LHCN-M2 (cell line): Measurements from ENCODE around the gene MGARP. TPM values are rescaled to one million over a fixed set of nuclear protein-coding genes. Genes with fewer than 3 reads are reported as not detected.
A peak's percentile ranks its signal among the peaks of the same experiment; 100 is the strongest.

Source experiments
- DNase-seq: peaks from one replicate; pipeline ENCODE4 v3.0.0-alpha.2; 2012; ENCODE audit warnings: low read depth
- total RNA-seq: library from RNA; depleted of rRNA; stranded (reverse); fragments of >200 nt; gene quantifications from 2 replicates; pipeline ENCODE4 v1.2.3, GENCODE V29; 2014; rRNA removed

The MGARP gene
- total RNA-seq, 1 experiment from 2014 or later = 1.8 TPM

- DNase-seq = peak; percentile 98
Observed at GRCh38 chr4:139243448-139244365, 36.3 kb downstream of the MGARP start.

DNA sequence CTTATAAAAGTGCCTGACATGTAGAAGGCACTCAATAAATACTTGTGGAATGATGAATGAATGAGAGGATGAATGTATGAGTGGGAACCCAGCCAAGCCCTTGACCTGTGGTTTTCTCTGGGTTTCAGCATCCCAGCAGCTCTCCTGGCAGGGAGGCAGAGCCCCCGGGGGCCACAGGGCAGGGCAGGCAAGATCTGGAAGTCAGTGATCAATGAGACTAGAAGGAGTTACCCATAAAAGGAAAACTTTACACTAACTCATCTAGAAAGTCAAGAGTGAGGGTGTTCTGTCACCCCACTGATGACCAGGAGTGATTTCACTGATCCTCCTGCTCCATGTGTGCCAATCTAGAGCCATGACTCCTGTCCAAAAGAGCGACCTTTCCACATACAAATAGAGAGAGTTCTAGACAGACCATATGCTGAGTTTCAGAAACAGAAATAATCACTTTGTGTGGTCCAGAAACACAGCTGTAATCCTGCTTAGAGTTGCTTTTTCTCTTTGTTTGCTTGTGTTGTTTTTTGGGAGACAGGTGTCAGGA is 37.4 kb downstream of the MGARP start:
- peak; percentile 82 for DNase-seq

DNA sequence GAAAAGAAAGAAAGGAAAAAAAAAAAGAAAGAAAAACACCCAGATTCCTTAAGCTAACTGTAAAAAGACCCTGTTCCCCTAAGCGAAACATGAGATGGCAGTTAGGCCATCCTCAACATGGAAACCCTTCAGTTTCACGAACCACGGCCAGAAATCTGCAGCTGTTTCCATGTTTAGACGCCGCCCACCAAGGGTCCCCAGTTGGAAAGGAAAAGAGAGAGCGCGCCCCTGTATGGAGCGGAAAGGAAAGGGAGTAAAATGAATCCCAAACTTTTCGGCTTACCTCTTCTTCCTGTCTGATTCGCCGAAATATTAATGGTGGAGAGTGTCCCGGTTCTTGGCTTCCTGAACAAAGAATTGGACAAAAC is 38.3 kb downstream of the MGARP start:
- DNase-seq = no peak

GRCh38 chr4:139241086-139241783 is 38.8 kb downstream of the MGARP start:
- DNase-seq = no peak

DNA sequence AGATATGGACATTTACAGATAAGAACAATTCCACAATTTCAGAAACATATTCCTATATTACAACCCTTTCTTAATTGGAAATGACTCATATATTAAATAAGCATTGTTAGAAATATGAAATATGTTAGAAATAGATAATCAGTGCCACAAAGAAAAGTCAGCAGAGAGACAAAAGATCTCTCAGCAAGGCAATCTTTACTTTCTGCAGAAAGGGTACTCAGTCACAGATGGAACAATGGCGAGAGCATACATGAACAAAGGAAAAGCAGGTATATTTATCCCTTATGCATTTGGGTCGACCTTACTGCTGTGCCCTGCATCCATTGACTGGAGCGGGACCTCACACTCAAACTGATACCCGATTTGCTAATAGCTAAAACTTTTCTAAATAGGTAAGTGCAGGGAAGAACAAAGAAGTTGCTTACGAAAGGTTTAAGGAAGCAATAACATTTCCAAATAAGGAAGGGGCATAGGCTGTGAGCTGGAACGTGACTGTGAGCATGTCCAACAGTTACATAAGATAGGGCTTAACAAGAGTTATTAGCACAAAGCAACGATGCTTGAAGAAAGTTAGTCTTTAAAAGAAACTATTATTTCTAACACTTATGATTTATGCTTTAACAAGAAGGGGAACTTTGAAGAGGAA is 40.8 kb downstream of the MGARP start:
- DNase-seq = no peak

GRCh38 chr4:139234253-139234652 is 45.8 kb downstream of the MGARP start:
- DNase-seq = peak; percentile 36

DNA sequence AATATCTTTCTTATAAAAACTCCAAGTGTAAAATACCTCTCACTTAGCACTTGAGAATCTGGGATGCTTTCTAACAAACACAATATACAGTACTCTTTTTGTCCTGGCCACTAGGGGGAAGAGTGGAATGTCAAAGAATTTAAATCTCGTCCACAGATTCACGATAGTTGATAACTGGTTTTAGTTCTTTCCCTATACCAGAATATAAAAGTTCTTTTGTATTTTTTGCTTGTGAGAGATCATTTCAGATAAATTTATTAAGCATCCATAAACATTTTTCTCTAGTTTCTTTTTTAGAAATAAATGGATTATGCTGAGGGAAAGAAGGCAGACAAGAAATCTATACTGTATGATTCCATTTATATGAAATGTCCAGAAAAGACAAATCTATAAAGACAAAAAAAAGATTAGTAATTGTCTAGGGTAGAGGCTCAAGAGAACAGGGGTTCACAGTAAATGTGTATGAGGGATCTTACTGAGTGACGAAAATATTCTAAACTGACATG is 50.4 kb downstream of the MGARP start:
- DNase-seq = peak; percentile 60

- DNase-seq = no peak
Observed at GRCh38 chr4:139227729-139228404, 52.2 kb downstream of the MGARP start.

DNA sequence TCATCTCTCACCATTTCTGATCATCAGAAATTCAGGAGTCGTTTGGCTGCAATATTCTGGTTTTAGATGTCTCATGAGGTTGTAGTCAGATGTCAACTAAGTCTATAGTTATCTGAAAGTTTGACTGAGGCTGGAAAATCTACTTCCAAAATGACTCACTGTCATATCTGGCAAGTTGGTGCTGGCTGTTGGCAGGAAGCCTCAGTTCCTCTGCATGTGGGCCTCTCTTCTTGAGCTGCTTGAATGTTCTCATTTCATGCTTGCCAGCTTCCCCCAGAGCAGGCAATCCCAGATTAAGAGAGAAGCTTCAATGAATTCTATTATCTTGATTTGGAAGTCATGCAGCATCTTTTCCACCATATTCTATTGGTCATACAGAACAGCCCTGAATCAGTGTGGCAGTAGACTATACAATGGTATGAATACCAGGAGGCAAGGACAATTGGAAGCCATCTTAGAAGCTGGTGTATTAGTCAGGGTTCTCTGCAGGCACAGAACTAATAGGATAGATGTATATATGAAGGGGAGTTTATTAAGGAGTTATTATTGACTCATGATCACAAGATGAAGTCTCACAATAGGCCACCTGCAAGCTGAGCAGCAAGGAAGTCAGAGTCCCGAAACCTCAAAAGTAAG is 56.2 kb downstream of the MGARP start:
- DNase-seq = peak; percentile 28

- no peak for DNase-seq
Observed at GRCh38 chr4:139222215-139222614, 57.8 kb downstream of the MGARP start.

DNA sequence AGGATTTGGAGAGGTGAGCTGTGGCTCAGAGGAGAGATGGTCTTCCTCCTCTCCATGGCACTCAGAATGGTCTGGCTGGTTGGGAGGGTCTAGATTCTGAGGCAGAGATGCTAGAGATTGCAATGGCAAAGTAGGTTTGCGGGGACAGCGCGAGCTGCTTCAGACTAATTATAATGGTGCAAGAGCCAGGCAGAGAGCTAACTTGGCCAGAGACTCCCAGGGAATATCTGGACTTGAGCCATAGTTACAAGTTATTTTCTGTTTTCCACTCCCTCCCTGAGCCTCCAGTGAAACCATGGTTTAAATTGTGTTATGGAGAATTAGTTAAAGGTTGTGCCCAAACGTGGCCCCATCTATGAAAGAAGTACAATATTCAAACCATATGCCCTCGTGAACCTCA is 58.3 kb downstream of the MGARP start:
- DNase-seq = no peak

- DNase-seq = no peak
Observed at GRCh38 chr4:139219450-139220055, 60.5 kb downstream of the MGARP start.

Other genes with a start within 250 kb of the MGARP start
- gene ELF2, start 103.0 kb downstream of the MGARP start, total RNA-seq = 20.5 and 21.1 TPM in 2 replicates
- 45.7 and 60.3 TPM in 2 replicates for gene NAA15, start 21.3 kb upstream of the MGARP start, total RNA-seq
- 34.4 and 48.5 TPM in 2 replicates for gene NDUFC1, start 22.3 kb upstream of the MGARP start, total RNA-seq
- 3.6 and 3.7 TPM in 2 replicates for gene RAB33B, start 173.9 kb upstream of the MGARP start, total RNA-seq